Measurements from ENCODE around the gene ZEB2.

- TF ChIP-seq CTCF (IDR thresholded peaks at IDR 0.05) (no peak), POLR2A (IDR thresholded peaks at IDR 0.05) (no peak)
Observed at GRCh38 chr2:144472911-144473310, 47.0 kb downstream of the ZEB2 start.
